Activated CD8-positive, alpha-beta memory T cell treated with anti-CD3 and anti-CD28 coated beads for 48 hours (primary cell): Measurements from ENCODE around the gene RNASET2.
"Not testable (repeated sequence)": the region's sequence is repeated elsewhere in the genome, so short reads cannot be mapped to it uniquely, and the experiment has no call there.

ENCODE experiments used
- DNase-seq, 3 experiments: peaks; one replicate each; pipeline ENCODE4 v3.0.0-alpha.2; 2020; ENCODE audit warnings: low read depth in 2 of 3, low spot score in 2 of 3

Gene RNASET2

DNA sequence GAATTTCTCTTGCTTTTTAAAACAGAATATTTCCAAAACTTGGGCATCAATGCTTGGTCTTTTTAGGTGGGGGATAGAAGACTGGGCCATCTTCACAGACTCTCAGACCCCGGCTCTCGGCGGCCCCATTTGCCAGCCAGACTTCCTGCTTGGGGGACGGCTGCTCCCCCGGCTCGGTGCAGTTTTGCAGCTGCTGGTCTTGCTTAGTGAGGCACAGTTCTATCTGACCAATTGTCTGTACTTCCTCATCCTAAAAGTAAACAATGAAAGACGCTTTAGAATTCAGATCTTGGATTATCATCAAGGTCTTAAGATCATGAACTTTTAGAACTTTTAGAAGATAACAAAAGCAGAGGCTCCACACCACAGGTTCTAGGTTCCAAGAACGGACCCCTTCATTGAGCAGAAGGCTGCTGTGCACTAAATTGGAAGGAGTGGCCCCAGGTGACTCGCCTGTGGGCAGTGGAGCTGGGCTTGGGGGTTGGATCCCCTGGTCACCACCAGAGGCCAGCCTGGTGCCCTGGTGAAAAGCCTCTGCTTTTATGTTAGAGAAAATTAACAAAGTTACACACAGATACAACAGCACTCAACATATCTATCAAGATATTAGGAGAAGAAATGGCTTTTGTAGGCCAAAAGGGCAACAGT, 26.7 kb downstream of the RNASET2 start:
- DNase-seq = no peak

DNA sequence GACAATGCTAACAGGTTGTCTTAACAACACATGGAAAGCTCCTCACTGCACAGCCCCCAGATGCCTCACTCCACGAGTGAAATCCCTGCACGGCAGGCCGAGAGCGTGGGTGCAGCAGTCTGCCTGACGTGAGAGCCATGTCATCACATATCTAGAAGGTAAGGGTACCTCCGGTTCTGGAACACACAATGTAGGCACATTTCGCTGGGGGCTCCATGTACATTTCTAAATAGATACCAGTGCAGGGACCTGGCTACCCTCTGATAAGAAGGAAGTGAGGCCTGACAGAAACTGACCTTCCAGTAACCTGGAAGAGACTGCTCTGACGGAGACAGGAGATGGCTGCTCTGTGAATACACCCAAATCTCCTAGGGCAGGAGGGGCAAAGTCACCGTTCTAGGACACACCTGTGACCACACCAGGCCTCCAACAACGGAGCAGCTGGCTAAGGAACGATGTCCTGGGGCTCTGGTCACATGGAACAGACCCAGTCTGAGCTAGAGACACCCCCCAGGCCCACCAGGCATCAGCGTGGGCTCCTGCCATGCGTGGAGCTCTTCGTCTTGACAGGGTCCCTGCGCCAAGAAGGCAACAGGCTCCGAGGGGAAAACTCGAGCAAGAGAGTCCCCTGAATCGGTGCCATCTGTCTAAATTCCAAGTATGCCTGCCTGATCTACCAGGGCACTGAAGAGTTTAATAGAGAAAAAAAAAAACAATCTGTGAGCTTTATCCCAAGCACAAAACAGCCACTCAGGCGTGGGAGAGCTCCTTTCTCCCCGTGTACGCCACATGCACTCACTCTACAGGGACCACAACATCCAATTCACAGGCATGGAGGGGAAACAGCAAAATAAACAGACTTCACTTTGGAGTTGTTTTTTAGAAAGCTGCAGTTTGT, 27.5 kb downstream of the RNASET2 start:
- no peak for DNase-seq

DNA sequence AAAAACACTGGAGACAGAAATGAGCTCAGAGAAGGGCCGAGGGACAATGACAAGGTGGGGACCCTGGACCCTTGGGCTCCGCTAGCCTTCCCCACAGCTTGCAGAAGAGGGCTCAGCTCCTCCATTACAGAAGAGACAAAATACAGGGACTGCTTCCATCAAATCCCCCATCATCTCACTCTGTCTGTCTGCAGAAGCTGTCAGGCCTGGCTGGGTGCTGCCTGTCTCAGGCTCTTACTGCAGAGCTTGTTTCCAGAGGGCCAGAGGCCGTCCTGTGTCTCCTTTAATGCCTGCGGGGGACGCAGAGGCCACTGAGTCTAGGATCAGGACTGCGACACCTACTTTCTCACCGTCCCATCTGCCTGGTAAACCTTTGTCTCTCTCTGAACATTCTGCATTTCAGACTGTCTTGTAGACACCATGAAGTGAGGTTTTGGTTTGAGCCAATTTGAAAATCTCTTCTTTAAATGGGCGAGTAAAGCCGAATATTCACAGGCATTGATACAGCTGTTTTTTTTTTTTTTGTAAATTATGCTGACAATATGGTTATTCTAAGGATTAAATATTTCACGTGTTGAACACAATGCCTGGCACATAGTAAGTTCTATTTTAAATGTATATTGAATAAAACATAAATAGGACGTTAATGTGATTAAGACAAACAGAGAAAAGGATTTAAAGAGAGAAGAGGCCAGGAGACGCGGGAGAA, 28.3 kb downstream of the RNASET2 start:
- no peak for DNase-seq

DNA sequence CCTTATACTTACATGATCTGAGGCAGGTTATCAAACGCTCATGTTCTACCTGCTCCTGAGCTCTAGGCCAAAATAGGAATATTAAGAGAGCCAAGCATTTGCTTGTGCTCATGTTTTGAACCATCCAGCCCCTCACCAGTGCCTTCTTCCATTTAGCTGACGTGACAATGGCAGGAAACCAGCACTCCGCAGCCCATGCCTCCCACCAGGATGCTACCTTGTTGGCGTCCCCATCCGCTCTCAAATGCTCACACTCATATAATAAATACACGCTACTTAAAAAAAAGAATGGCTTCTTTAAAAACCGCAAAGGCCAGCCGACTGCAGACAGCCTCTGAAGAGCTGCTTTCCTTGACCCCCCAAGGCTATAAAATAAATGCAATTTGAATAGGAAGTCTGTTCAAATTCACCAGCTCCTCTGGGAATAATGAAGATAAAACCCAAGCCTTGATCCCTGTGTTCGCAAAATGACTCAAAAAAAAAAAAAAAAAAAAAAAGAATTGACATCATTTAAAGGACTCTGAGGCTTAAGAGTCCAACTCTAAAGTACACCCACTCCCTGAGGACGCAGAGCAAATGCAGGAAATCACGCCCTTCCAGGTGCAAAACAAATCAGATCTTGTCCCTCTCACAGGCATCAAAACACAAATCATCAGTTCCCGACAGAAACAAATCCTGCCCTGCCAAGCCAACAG, 29.0 kb downstream of the RNASET2 start:
- DNase-seq = no peak

DNA sequence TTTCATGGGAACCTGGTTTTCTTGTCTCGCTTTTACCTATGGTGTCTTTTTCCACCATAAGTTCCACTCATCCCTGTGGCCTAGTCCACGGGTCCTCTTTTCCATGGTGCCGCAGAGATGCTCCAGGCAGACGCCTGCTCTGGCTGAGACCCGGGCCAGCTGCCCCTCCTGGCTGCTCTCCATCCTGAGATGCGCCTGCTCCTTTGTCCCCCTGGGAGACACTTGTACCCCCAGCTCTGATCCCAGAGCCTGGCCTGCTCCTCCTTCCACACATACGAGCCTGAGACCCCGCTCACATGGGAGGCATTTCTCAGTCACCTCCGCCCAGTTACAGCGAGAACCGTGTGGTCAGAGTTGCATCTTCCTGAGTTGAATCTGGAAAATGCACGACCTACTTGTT, 29.6 kb downstream of the RNASET2 start:
- DNase-seq = no peak

DNA sequence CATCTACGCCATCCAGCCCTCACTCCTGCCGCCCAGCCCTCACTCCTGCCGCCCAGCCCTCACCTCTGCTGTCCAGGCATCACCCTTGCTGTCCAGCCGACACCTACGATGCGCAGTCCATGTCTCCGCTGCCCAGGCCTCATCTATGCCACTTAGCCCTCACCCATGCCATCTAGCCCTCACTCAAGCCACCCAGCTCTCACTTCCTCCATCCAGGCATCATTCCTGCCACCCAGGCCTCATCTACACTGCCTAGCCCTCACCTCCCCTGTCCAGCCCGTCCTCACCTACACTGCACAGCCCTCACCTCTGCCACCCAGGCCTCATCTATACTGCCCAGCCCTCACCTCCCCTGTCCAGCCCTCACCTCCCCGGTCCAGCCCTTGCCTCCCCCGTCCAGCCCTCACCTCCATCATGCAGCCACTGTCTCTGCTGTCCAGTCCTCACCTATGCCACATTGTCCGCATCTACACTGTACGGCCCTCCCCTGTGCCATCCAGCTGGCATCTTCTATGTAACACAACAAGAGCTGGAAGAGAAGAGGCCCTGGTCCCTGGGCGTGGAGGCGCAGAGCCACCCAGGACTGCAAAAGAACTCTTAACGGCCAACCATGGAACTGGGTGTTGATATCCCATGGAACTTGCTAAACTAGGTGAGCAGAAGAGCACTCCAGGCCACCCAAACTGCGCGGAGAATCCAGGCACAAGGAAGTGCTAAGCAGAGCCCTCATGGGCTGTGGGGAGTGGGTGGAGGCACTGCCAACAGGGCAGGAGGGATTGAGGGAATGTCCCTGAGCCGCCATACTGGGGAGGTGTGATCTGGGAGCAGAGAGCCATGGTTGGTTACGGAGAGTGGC, 31.0 kb downstream of the RNASET2 start:
- DNase-seq = no peak

DNA sequence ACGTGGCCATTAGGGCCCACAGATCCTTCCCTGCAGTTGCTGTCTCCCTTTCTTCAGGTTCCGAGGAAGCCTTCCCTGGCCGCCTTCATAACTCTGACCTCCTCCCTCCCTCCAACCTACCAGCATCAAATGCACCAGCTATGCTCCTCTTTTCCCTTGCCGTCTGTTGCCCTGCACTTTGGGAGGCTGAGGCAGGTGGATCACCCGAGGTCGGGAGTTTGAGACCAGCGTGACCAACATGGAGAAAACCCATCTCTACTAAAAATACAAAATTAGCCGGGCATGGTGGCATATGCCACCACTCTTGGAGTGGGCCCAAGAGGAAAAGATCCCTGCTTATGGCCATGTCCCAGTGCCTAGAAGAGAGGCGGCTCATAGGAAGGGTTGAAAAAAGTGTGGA, 31.8 kb downstream of the RNASET2 start:
- DNase-seq = no peak

DNA sequence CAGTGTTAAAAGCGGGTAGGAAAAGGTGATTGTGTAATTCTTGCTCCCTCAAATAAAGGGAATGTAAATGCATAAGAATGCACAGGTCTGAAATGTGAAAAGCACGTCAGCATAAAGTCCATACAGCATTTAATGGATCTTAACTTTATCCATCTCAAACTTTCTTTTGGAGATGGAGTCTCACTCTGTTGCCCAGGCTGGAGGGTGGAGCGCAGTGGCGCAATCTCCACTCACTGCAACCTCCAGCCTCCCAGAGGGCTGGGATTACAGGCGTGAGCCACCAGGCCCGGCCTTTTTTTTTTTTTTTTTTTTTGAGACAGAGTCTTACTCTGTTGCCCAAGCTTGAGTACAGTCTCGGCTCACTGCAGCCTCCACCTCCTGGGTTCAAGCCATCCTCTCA, 33.4 kb downstream of the RNASET2 start:
- DNase-seq = no peak

DNA sequence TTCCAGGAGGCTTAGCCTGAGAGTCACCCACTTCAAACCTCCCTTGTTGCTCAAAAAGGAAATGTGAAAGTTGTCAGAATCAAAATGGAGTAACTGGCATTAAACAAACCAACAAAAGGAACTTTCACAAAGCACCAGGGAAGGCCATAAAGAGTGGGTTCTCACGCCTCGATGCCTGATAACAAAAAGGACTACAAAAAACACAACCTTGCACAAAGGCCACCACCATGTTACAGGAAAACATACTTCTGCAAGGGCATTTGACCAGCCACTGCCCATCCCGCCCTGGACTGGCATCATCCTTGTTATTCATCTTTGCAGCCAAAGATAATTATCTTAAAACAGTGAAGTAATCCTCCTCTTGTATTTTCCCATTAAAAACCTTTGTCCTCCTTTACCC, 34.8 kb downstream of the RNASET2 start:
- DNase-seq = no peak

DNA sequence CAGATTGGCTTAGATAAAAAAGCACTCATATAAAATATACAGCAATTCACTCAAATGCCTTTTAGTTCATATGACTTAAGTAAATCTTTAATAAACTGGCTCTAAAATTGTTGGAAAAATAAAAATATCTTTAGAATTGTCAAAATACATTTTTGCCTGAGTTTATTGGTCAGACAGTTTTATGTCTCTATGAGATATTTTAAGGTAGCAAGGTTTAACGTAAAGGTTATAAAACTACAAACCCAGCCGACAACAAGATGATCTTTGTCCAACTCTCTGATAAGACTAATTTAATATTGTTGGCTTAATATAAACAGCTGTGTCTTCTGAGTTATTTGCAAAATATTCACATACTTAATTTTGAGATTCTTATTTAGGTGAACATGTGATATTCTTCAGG, 39.5 kb downstream of the RNASET2 start:
- DNase-seq = no peak

DNA sequence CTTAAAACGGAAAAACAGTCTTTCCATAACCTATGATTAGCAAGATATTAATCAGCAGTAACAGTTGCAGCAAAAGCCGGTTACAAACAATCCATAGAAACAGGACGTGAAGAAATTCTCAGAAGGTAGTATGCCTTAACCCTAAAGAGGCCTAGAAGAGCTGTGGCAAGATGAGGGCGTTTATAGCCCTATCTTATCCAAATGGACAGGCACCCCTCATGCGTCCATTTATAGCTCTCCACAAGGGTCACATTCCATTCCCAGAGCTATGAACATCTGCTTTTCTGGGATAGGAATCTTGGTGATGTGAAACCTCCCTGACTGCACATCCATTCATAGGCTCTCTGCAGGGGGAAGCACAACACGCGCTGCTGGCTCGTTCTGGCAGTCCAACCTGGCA, 40.9 kb downstream of the RNASET2 start:
- not testable (repeated sequence) for DNase-seq

DNA sequence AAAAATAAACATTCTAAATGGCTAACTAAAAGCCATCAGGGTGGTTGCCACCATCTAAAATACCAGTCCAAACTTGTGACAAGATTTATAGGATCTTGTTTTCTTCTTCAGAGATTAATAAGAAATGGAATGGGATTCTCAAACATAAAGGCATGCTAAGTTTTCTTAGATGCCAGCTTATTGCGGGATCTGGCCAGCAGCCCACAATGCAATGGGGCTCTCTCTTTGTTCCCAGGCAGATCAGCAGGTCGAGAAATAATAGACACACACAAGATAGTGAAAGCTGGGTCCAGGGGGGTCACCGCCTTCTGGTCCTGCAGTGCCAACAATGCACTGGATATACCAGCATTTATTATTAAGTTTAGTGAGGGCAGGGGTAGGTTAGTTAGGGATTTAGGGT, 41.4 kb downstream of the RNASET2 start:
- DNase-seq = not testable (repeated sequence)

DNA sequence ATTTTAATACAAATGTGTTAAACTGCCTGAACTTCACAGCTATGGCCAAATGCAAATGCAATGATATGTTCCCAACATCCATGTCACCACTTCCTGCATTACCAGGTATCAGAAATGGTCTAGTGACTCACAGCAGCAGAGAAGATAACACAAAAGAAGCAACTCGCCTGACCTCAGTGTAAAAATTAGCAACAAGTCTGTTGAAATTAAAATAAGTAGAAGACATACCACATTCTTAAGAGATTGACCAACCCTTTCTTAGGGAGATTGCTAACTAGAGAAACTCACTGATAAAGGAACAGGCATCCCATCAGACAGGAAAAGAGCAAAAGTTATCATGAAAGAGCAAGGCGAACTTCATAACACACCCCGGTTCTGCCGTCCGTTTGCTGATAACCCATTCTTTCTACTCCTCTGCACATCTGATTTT, 45.1 kb downstream of the RNASET2 start:
- DNase-seq = no peak

DNA sequence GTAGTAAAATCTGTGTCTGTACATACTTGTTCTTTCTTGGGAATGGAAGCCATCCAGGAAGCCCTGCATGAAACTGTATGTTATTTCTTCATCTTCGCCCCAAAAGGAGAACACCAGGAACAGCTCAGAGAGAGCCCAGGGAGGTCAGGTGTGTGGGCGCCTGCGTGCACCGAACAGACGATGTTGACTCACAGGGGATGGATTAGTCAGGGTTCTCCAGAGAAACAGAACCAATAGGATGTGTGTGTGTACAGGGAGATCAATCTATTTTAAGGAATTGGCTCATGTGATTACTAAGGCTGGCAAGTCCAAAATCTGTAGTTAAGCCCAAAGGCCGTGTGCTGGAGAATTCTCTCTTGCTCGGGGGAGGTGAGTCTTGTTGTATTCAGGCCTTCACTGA, 45.7 kb downstream of the RNASET2 start:
- DNase-seq = no peak

DNA sequence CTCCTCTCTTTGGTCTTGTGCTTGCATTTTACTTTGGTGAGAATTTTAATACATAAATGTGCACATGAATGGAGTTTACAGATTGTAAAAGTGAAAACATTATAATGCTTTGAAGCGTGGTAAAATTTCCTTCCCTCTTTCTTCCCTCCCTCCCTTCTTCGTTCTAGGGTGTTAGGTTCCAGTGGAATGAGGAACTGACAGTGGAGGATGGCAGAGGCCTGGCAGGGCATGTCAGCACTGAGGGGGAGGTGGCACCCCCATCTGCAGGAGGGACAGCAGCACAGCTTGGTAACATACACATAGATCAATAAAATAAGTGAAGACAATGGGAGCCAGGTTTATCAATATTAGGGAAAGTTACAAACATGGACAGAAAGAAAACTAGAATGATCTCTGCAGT, 47.5 kb downstream of the RNASET2 start:
- DNase-seq = no peak

DNA sequence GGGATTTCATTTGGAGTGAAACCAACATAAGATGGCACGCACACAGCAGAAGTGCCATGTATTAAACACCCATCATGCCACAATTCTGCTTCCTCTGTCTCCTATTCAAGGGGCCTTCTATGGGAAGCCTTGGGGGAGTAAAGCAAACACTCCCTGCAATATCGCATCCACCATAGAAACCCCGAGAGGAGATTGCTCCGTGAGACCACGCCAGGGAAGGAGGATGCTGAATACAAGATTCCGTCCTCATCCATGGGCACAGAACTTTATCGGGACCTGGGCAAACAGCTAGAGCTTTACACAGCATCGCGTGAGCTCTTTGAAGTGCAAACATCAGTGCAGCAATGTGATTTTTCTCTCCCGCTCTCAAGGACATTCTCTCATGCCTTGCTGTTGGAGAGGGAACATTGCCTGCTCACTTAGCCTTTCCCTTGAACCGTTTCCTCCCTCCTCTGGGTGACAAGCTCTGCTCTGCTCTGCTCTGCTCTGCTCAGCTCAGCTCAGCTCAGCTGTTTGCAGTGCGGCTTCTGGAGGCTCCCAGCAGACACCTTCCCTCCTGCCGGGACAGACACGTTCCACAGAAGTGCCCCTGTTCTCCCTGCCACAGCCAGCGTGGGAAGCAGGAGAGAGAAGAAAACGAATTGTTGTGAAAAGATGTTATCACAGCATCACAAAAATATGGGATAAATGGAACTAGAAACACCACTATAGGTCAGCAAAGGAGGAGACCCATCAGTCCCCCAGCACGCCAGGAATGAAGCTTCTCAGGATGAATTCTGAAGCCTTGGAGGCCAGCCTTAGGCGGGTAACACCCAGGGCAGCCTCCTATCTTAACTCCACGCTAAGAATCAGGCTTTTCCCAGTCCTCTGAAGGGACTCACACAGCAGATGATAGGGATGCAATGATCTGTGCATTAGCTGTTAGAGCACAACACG, 48.2 kb downstream of the RNASET2 start:
- no peak for DNase-seq

DNA sequence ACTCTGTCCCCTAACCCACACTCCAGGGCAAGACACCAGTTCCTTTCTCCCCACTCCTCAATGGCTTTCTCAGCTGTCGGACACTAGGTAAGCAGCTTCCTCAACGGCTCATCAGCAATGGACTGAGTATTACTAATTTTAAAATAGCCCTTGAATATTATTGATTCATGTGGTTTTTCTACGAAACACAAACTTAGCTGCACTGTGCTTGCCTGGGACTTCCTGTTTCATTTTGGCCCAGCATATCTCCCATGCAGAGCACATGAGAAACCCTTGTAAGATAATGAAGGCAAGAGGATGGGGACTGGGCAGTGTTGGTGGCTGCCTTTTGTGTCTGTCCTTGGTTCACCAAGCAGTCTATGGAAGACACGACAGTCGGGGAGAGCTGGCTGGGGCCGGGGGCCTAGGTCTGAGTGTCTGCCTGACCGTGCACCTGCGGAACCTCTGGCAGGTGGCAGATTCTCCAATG, 48.9 kb downstream of the RNASET2 start:
- no peak for DNase-seq

DNA sequence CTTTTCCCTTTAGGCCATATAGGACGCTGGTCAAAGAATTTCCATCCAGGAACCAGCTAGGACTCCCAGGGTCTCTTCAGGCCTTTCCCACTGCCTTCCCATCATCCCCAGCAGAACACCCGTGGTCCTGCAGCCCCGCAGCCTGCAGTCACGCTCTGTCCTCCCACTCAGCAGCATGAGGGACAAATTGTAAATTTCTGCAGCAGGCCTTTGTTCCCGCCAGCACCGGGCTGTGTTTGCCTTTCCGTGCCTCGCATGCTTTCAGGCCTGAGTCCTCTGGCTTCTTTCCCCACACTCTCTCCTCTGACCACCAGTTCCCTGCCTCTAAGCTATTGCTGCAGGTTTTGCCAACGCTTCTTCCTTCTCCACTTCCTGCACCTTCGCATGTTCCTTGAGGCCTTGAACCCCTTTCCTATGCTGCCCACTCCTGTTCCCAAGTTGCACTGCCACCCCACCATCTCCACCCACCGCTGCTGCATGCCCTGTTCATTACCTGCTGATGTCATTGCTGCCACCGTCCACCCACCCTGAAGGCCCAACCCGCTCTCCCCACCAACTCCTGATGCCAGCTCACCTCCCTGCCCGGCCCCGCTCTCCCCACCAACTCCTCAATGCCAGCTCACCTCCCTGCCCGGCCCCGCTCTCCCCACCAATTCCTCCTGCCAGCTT, 49.8 kb downstream of the RNASET2 start:
- DNase-seq = no peak
